Measurements from ENCODE around the gene DPAGT1. TPM values are rescaled to one million over a fixed set of nuclear protein-coding genes. Genes with fewer than 3 reads are reported as not detected.

The DPAGT1 gene
- total RNA-seq, 6 donors from 2014 or later: 18.6 to 43.9 (median 28.3) TPM

GRCh38 chr11:119121008-119121810 is 19.6 kb upstream of the DPAGT1 start, which contains the start of gene HINFP:
HINFP (plus strand) TSS chr11:119121580; CDS start chr11:119126945, 5,365 bp downstream.
- H3K4me3 ChIP-seq: peak within 1 kb of the TSS; percentile 87 to 99 (median 90)
- peaks cover 0 to 27% (median 12%) of the 10 kb centered on the region in 4 donors for H3K36me3 ChIP-seq
- H3K4me1 ChIP-seq: peaks cover 13 to 25% (median 15%) of the 10 kb centered on the region in 4 donors
- H3K27ac ChIP-seq: peak within 1 kb of the TSS; percentile 63 to 87 (median 86)
- no peaks in the 10 kb centered on the region for H3K9me3 ChIP-seq
- peak; percentile 100 for ATAC-seq (ENCODE audit: low FRiP score in 2 of 2)
- TF ChIP-seq CTCF (IDR thresholded peaks at IDR 0.05): no peak
- TF ChIP-seq EP300 (IDR thresholded peaks at IDR 0.05): no peak
- peak in 3 of 4 donors; percentile 29 to 78 (median 29) for TF ChIP-seq POLR2A (IDR thresholded peaks at IDR 0.05)
- TF ChIP-seq POLR2AphosphoS5 (IDR thresholded peaks at IDR 0.05): peak; percentile 60 to 90
- WGBS, 2 donors: 1% methylated on average over 49 to 54 of the region's 54 CpGs
- no peaks in the 10 kb centered on the region for H3K27me3 ChIP-seq
- DNase-seq: peak; percentile 98 to 100

- H3K27me3 ChIP-seq: no peaks in the 10 kb centered on the region
- ATAC-seq (ENCODE audit: low FRiP score in 2 of 2) (no peak), DNase-seq (no peak)
- peaks cover 13 to 25% (median 15%) of the 10 kb centered on the region in 4 donors for H3K4me1 ChIP-seq
- H3K36me3 ChIP-seq: peaks cover 0 to 33% (median 16%) of the 10 kb centered on the region in 4 donors
- 20 to 25% methylated on average over 5 of the region's 5 CpGs for WGBS, 2 donors
- TF ChIP-seq POLR2A (IDR thresholded peaks at IDR 0.05) (no peak), CTCF (IDR thresholded peaks at IDR 0.05) (no peak), EP300 (IDR thresholded peaks at IDR 0.05) (no peak), POLR2AphosphoS5 (IDR thresholded peaks at IDR 0.05) (no peak)
- H3K4me3 ChIP-seq: peak overlapping the region; percentile 62 to 99 (median 90)
- peak overlapping the region; percentile 63 to 87 (median 80) for H3K27ac ChIP-seq
- H3K9me3 ChIP-seq: no peaks in the 10 kb centered on the region
Observed at GRCh38 chr11:119120639-119121007, 19.0 kb upstream of the DPAGT1 start.

GRCh38 chr11:119118946-119119345 is 17.3 kb upstream of the DPAGT1 start:
- TF ChIP-seq CTCF (IDR thresholded peaks at IDR 0.05): no peak
- TF ChIP-seq POLR2A (IDR thresholded peaks at IDR 0.05): no peak
- no peak for TF ChIP-seq EP300 (IDR thresholded peaks at IDR 0.05)
- TF ChIP-seq POLR2AphosphoS5 (IDR thresholded peaks at IDR 0.05): no peak
- Histone ChIP-seq H3K27me3 (no peaks in the 10 kb centered on the region), H3K36me3 (peaks cover 2 to 32% (median 19%) of the 10 kb centered on the region in 4 donors), H3K9me3 (no peaks in the 10 kb centered on the region), H3K27ac (no peak overlapping the region), H3K4me3 (no peak overlapping the region), H3K4me1 (peaks cover 13 to 25% (median 15%) of the 10 kb centered on the region in 4 donors)
- DNase-seq: no peak
- ATAC-seq (ENCODE audit: low FRiP score in 2 of 2): no peak
- WGBS, 2 donors: 88 to 97% methylated on average over 1 of the region's 1 CpG

GRCh38 chr11:119118227-119118626 is 16.6 kb upstream of the DPAGT1 start:
- no peak for ATAC-seq (ENCODE audit: low FRiP score in 2 of 2)
- H3K27ac ChIP-seq: no peak overlapping the region
- peaks cover 2 to 36% (median 25%) of the 10 kb centered on the region in 4 donors for H3K36me3 ChIP-seq
- H3K27me3 ChIP-seq: no peaks in the 10 kb centered on the region
- 95 to 97% methylated on average over 5 of the region's 5 CpGs for WGBS, 2 donors
- H3K4me1 ChIP-seq: peaks cover 13 to 24% (median 15%) of the 10 kb centered on the region in 4 donors
- TF ChIP-seq EP300 (IDR thresholded peaks at IDR 0.05): no peak
- no peak for TF ChIP-seq CTCF (IDR thresholded peaks at IDR 0.05)
- no peak for TF ChIP-seq POLR2A (IDR thresholded peaks at IDR 0.05)
- no peak for TF ChIP-seq POLR2AphosphoS5 (IDR thresholded peaks at IDR 0.05)
- no peak overlapping the region for H3K4me3 ChIP-seq
- no peak for DNase-seq
- H3K9me3 ChIP-seq: no peaks in the 10 kb centered on the region
